Endothelial cell of umbilical vein (primary cell): ENCODE results near the gene TMEM203. TPM values are rescaled to one million over a fixed set of nuclear protein-coding genes. Genes with fewer than 3 reads are reported as not detected.

Experiments used
- BruUV-seq: library from RNA; stranded (reverse); fragments of 400-500 nt; replicated peaks from 2 replicates; lab custom pipeline; 2021; lab: Mats Ljungman, UMichigan
- CTCF ChIA-PET: fragments of 300-600, 350-600 bp; sonication (Branson Sonifier 250); formaldehyde crosslinking; loops from one replicate; lab custom pipeline; 2021; ENCODE audit warnings: antibody characterized with exemption, inconsistent platforms; lab: Charles Lee
- POLR2A ChIA-PET: fragments of 300-600, 350-600 bp; sonication (Branson Sonifier 250); formaldehyde crosslinking; loops from one replicate; lab custom pipeline; 2021; ENCODE audit warnings: antibody characterized with exemption, inconsistent platforms; lab: Charles Lee
- DNase-seq: peaks from one replicate; pipeline ENCODE4 v3.0.0-alpha.2; 2011; ENCODE audit warnings: low read depth, low spot score
- FAIRE-seq: peaks from 2 replicates; lab custom pipeline; 2011; peaks lifted over from hg19 to GRCh38; lab: Jason Lieb, UNC
- H2AFZ ChIP-seq: 2 replicates; pipeline ENCODE4 v1.6.0; 2012; ENCODE audit warnings: low read depth, low read length, control low read depth, inconsistent platforms
- H3K27ac ChIP-seq: 2 replicates; pipeline ENCODE4 v1.5.1; 2011; ENCODE audit warnings: low read depth, mild to moderate bottlenecking, control low read depth, low read length, moderate library complexity; ENCODE audit not compliant: insufficient read depth
- H3K27me3 ChIP-seq, 2 experiments: 2 replicates each; pipeline versions ENCODE4 v1.6.0 to v1.6.1; 2011; ENCODE audit warnings: low read length in 2 of 2, mixed read lengths in 1 of 2; ENCODE audit not compliant: control insufficient read depth in 2 of 2, insufficient read depth in 2 of 2
- H3K36me3 ChIP-seq, 2 experiments: 2 replicates in 1 of 2; 3 replicates in 1 of 2; pipeline ENCODE4 v1.5.1; 2011; ENCODE audit warnings: low read length in 2 of 2, mild to moderate bottlenecking in 1 of 2, moderate library complexity in 1 of 2; ENCODE audit not compliant: control insufficient read depth in 2 of 2, insufficient read depth in 2 of 2; ENCODE audit errors: extremely low read depth in 1 of 2
- H3K4me1 ChIP-seq: 3 replicates; pipeline ENCODE4 v1.5.1; 2011; ENCODE audit warnings: mild to moderate bottlenecking, low read length; ENCODE audit not compliant: control insufficient read depth, insufficient read depth; ENCODE audit errors: extremely low read depth
- H3K4me2 ChIP-seq: 2 replicates; pipeline ENCODE4 v1.6.1; 2011; ENCODE audit warnings: low read length, control low read depth, mixed read lengths; ENCODE audit not compliant: insufficient read depth
- H3K4me3 ChIP-seq, 3 experiments: fragments of 200-600 bp in 1 of 3; sonication (generic), shearing (Covaris generic) in 1 of 3; replicated peaks in 1 of 3; 2 replicates each; pipeline ENCODE4 v1.5.1; 2011 to 2016; ENCODE audit warnings: control low read depth in 3 of 3, low read length in 3 of 3, mild to moderate bottlenecking in 2 of 3, inconsistent platforms in 1 of 3, low read depth in 1 of 3, moderate library complexity in 1 of 3; ENCODE audit not compliant: insufficient read depth in 1 of 3
- H3K79me2 ChIP-seq: 2 replicates; pipeline ENCODE4 v1.6.0; 2012; ENCODE audit warnings: low read length, inconsistent platforms; ENCODE audit not compliant: control insufficient read depth, insufficient read depth
- H3K9ac ChIP-seq: replicated peaks from 2 replicates; pipeline ENCODE3; 2011; ENCODE audit warnings: low read length, control low read depth; ENCODE audit not compliant: insufficient read depth; ENCODE audit errors: extremely low read depth
- H3K9me1 ChIP-seq: replicated peaks from 3 replicates; pipeline ENCODE4 v1.6.0; 2011; ENCODE audit warnings: mild to moderate bottlenecking, low read length; ENCODE audit not compliant: control insufficient read depth, insufficient read depth; ENCODE audit errors: extremely low read depth
- H3K9me3 ChIP-seq: replicated peaks from 2 replicates; pipeline ENCODE4 v1.5.1; 2012; ENCODE audit warnings: low read length, inconsistent platforms; ENCODE audit not compliant: control insufficient read depth, insufficient read depth
- H4K20me1 ChIP-seq: replicated peaks from 2 replicates; pipeline ENCODE3; 2011; ENCODE audit warnings: mild to moderate bottlenecking, low read length; ENCODE audit not compliant: control insufficient read depth, insufficient read depth; ENCODE audit errors: extremely low read depth
- CTCF ChIP-seq, 2 donors: IDR thresholded peaks; 1 replicate in 1 of 2; 2 replicates in 1 of 2; pipeline ENCODE4 v1.5.1; 2011; ENCODE audit warnings: low read length in 2 of 2, mild to moderate bottlenecking in 2 of 2, moderate library complexity in 2 of 2, control low read depth in 1 of 2, inconsistent platforms in 1 of 2, low read depth in 1 of 2; ENCODE audit not compliant: insufficient read depth in 1 of 2; ENCODE audit errors: extremely low read depth in 1 of 2
- EZH2 ChIP-seq: IDR thresholded peaks from 2 replicates; pipeline ENCODE4 v1.6.1; 2012; ENCODE audit warnings: borderline replicate concordance, low read depth, mild to moderate bottlenecking, moderate library complexity, low read length, inconsistent platforms; ENCODE audit not compliant: severe bottlenecking
- FOS ChIP-seq: IDR thresholded peaks from 2 replicates; pipeline ENCODE4 v1.6.1; 2011; ENCODE audit warnings: mild to moderate bottlenecking, low read length, moderate library complexity, borderline replicate concordance; ENCODE audit not compliant: insufficient read depth
- GATA2 ChIP-seq: IDR thresholded peaks from 2 replicates; pipeline ENCODE4 v1.7.0; 2011; ENCODE audit warnings: low read depth, mild to moderate bottlenecking, moderate library complexity, mixed read lengths, low read length; ENCODE audit not compliant: insufficient read length, insufficient read depth
- JUN ChIP-seq: IDR thresholded peaks from 2 replicates; pipeline ENCODE4 v1.6.1; 2011; ENCODE audit warnings: borderline replicate concordance, low read depth; ENCODE audit not compliant: insufficient read length, insufficient read depth
- MAX ChIP-seq: IDR thresholded peaks from 2 replicates; pipeline ENCODE4 v1.6.1; 2011; ENCODE audit not compliant: insufficient read depth, insufficient read length
- MYC ChIP-seq: IDR thresholded peaks from one replicate; pipeline ENCODE4 v1.6.1; 2011; ENCODE audit warnings: mild to moderate bottlenecking, low read depth, low read length
- POLR2A ChIP-seq: IDR thresholded peaks from 2 replicates; pipeline ENCODE4 v1.6.1; 2012; ENCODE audit warnings: low read depth, mild to moderate bottlenecking, control low read depth, low read length
- POLR2AphosphoS5 ChIP-seq: IDR thresholded peaks from 2 replicates; pipeline ENCODE4 v1.6.1; 2012; ENCODE audit warnings: low read depth, mild to moderate bottlenecking, control low read depth, low read length, moderate library complexity; ENCODE audit not compliant: insufficient read depth
- dilution Hi-C: fragments of 300-500 bp; cut with MboI; formaldehyde crosslinking; loops from one replicate; pipeline ENCODE4 v1.15.0; 2019; ENCODE audit warnings: low sequenced_read_pairs; ENCODE audit not compliant: extremely low pct_ligation_motif_present
- intact Hi-C: fragments of 100-400 bp; cut with micrococcal nuclease; formaldehyde crosslinking; loops from one replicate; pipeline ENCODE4 v1.10.0; 2022
- polyA plus RNA-seq, 4 experiments: library from polyadenylated mRNA; depleted of rRNA in 3 of 4; stranded (reverse) in 3 of 4; unstranded in 1 of 4; fragments of >200 nt; gene quantifications; 2 replicates each; pipeline versions ENCODE4 v1.2.1 to v1.2.3, GENCODE V29; 2011 to 2012; ENCODE audit warnings: missing spikeins in 1 of 4
- total RNA-seq: library from RNA; stranded (reverse); gene quantifications from 2 replicates; pipeline ENCODE4 v1.2.3, GENCODE V29; 2021

The TMEM203 gene
- total and polyA plus RNA-seq, 2 donors (not counting 3 experiments of a cell fraction or from before 2014, with no cell fraction given) = 29.6 to 39.8 TPM

- Histone ChIP-seq H3K27ac (no peak overlapping the region), H4K20me1 (no peaks in the 10 kb centered on the region), H3K9ac (no peak overlapping the region), H2AFZ (no peak overlapping the region), H3K79me2 (peaks cover 33% of the 10 kb centered on the region), H3K4me1 (peaks cover 17% of the 10 kb centered on the region), H3K4me2 (no peak overlapping the region), H3K36me3 (peaks cover 0 to 43% of the 10 kb centered on the region in 2 experiments), H3K4me3 (no peak overlapping the region), H3K9me3 (no peaks in the 10 kb centered on the region), H3K9me1 (no peaks in the 10 kb centered on the region), H3K27me3 (no peaks in the 10 kb centered on the region)
- DNase-seq = no peak
- ChIA-PET POLR2A (no interaction called here), CTCF (no interaction called here)
- TF ChIP-seq FOS (no peak), POLR2AphosphoS5 (no peak), MYC (no peak), CTCF (IDR thresholded peaks at IDR 0.05; ENCODE audit: extremely low read depth in 1 of 2, insufficient read depth in 1 of 2, low read depth in 1 of 2, low read length in 2 of 2) (no peak), GATA2 (no peak), MAX (no peak), JUN (no peak), EZH2 (no peak), POLR2A (no peak)
- BruUV-seq = no TSS peak
- dilution Hi-C loops = no loop called here
- no peak for FAIRE-seq
- intact Hi-C loops = no loop called here
These were observed 19.5 kb downstream of the TMEM203 start for GRCh38 chr9:137185921-137186320.
